ENCODE results near the gene STAM.

STAM gene

DNA sequence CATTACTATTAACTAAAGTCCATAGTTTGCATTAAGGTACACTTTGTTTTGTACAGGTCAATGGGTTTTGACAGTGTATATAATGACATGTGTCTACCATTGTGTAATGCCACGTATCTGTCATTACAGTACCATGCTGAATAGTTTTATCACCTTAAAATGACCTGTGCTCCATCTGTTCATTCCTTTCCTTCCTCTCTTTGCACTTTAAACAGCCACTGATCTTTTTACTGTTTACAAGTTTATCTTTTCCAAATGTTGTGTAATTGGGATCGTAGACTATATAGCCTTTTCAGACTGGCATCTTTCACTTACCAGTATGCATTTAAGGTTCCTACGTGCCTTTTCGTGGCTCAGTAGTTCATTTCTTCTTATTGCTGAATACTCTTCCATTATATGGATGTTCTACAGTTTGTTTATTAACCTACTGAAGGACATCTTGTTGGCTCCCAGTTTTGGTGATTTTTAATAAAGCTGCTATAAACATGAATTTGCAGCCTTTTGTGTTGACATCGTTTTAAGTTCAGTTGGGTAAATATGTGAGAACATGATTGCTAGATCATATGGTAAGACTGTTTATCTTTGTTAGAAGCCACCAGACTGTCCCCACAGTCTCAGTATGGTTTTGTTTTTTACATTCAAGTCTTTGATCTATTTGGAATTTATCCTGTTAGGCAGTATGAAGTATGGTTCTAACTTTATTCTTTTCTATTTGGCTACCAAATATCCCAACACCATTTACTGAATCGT lies 24.7 kb downstream of the STAM start:
- TF ChIP-seq YY1 (IDR thresholded peaks at IDR 0.05; ENCODE audit: low read depth) (no peak), RAD21 (IDR thresholded peaks at IDR 0.05; ENCODE audit: low read depth) (no peak), TAF1 (IDR thresholded peaks at IDR 0.05; ENCODE audit: low read depth) (no peak), EP300 (IDR thresholded peaks at IDR 0.05; ENCODE audit: borderline replicate concordance) (no peak), CREB1 (IDR thresholded peaks at IDR 0.05; ENCODE audit: low read depth) (no peak), NFIC (IDR thresholded peaks at IDR 0.05) (no peak), TEAD4 (IDR thresholded peaks at IDR 0.05) (no peak), EGR1 (IDR thresholded peaks at IDR 0.05) (no peak), TCF12 (IDR thresholded peaks at IDR 0.05; ENCODE audit: low read depth) (no peak), REST (IDR thresholded peaks at IDR 0.05; ENCODE audit: low read depth) (no peak), FOXM1 (IDR thresholded peaks at IDR 0.05; ENCODE audit: borderline replicate concordance, low read depth) (no peak), ZBTB7A (IDR thresholded peaks at IDR 0.05; ENCODE audit: low read depth) (no peak), CEBPB (IDR thresholded peaks at IDR 0.05) (no peak)
- TF ChIP-seq, protein P1, sequence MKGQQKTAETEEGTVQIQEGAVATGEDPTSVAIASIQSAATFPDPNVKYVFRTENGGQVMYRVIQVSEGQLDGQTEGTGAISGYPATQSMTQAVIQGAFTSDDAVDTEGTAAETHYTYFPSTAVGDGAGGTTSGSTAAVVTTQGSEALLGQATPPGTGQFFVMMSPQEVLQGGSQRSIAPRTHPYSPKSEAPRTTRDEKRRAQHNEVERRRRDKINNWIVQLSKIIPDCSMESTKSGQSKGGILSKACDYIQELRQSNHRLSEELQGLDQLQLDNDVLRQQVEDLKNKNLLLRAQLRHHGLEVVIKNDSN (IDR thresholded peaks at IDR 0.05) = no peak
- TF ChIP-seq, protein P2, sequence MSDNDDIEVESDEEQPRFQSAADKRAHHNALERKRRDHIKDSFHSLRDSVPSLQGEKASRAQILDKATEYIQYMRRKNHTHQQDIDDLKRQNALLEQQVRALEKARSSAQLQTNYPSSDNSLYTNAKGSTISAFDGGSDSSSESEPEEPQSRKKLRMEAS (IDR thresholded peaks at IDR 0.05) = no peak

DNA sequence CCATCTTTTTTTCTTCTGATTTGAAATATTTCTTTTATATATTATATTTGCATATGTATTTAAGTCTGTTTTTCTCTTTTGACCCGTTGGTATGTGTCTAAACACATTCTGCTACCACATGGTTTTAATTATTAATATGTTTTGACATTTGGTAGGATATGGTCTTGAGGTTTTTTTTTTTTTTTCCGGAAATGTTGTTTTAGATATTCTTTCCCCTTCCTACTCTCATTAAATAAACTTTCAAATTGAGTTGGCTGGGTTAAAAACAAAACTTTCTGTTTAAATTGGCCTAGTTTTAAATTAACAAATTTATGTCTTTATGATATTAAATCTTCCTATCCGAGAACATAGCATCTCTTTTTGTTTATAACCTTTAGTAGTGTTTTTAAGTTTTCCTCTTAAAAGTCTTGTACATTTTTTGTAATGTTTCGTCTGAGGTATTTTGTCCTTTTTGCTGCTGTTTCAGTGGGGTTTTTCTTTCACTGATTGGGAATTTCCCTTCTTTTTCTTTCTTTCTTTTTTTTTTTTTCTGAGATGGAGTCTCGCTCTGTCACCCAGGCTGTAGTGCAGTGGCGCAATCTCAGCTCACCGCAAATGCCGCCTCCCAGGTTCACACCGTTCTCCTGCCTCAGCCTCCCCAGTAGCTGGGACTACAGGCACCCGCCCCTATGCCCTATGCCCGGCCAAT lies 25.4 kb downstream of the STAM start:
- TF ChIP-seq, protein P2 (IDR thresholded peaks at IDR 0.05) = no peak
- TF ChIP-seq ZBTB7A (IDR thresholded peaks at IDR 0.05; ENCODE audit: low read depth) (no peak), RAD21 (IDR thresholded peaks at IDR 0.05; ENCODE audit: low read depth) (no peak), REST (IDR thresholded peaks at IDR 0.05; ENCODE audit: low read depth) (no peak), CREB1 (IDR thresholded peaks at IDR 0.05; ENCODE audit: low read depth) (no peak), TCF12 (IDR thresholded peaks at IDR 0.05; ENCODE audit: low read depth) (no peak), EGR1 (IDR thresholded peaks at IDR 0.05) (no peak), EP300 (IDR thresholded peaks at IDR 0.05; ENCODE audit: borderline replicate concordance) (no peak), YY1 (IDR thresholded peaks at IDR 0.05; ENCODE audit: low read depth) (no peak), CEBPB (IDR thresholded peaks at IDR 0.05) (no peak), NFIC (IDR thresholded peaks at IDR 0.05) (no peak)

DNA sequence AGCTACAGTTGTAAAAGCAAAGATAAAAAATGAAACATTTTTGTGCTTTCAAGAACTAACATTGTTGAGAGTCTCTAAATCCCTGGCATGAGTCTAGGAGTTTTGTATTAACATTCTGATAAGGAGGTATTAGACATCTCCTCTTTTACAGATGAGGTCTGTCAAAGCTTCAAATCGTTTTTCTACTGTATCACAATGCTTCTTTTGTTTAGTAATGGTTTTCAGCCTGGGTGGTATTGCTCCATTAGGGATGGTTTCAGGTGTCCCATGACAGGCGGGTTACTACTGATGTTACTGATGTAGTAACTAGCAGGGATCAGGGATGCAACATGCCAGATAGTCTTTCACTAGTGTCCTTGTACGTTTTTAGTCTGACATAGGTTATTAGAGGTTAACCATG lies 27.4 kb downstream of the STAM start:
- TF ChIP-seq, protein P2 (IDR thresholded peaks at IDR 0.05) = no peak
- TF ChIP-seq, protein P1 (IDR thresholded peaks at IDR 0.05) = no peak
- TF ChIP-seq TEAD4 (IDR thresholded peaks at IDR 0.05) (no peak), FOXM1 (IDR thresholded peaks at IDR 0.05; ENCODE audit: borderline replicate concordance, low read depth) (no peak), REST (IDR thresholded peaks at IDR 0.05; ENCODE audit: low read depth) (no peak), RAD21 (IDR thresholded peaks at IDR 0.05; ENCODE audit: low read depth) (no peak), CREB1 (IDR thresholded peaks at IDR 0.05; ENCODE audit: low read depth) (no peak), EP300 (IDR thresholded peaks at IDR 0.05; ENCODE audit: borderline replicate concordance) (no peak), TCF12 (IDR thresholded peaks at IDR 0.05; ENCODE audit: low read depth) (no peak), YY1 (IDR thresholded peaks at IDR 0.05; ENCODE audit: low read depth) (no peak), CEBPB (IDR thresholded peaks at IDR 0.05) (no peak), NFIC (IDR thresholded peaks at IDR 0.05) (no peak), TAF1 (IDR thresholded peaks at IDR 0.05; ENCODE audit: low read depth) (no peak), ZBTB7A (IDR thresholded peaks at IDR 0.05; ENCODE audit: low read depth) (no peak), EGR1 (IDR thresholded peaks at IDR 0.05) (no peak)

Data from Ishikawa (cell line).